Measurements from ENCODE around the gene RFC2. TPM values are rescaled to one million over a fixed set of nuclear protein-coding genes. Genes with fewer than 3 reads are reported as not detected.

RFC2 gene
- total RNA-seq, 1 donor from 2014 or later = 16.8 TPM

DNA sequence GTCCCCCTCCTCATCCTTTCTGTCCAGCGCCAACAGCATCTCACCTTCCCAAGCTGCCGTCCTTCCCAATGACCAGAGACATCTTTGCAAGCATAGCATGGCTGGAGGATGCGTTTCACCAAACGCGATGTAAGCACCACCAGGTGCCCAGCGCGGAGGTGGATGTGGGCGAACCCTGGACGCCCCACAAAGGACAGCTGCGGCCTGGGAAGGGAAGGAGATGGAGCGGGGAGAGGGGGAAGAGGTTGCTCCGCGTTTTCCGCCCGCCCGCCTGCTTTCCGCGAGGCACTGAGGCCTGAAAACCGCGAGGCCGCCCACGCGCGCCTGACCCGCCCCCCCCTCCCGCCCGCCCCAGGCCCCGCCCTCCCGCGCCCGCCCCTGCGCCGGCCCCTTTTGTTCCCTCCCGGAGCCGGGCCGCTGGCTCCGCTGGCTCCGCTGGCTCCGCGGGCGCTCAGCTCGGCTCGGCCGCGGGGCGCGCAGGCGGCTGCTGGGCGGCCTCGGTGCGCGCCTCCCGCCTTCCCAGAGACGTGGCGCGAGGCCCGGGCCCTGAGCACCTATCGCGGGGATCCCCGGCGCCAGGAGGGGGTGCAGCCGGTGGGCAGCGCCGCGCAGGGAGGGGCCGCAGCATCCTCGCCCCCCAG is 34.9 kb upstream of the RFC2 start, which contains the start of gene CLIP2:
Gene CLIP2 (plus strand): TSS at position 390 of the 641 bp plus-strand sequence. CDS start 28,140 bp downstream, outside the sequence.
- peaks cover 26% of the 10 kb centered on the region for H3K4me1 Mint-ChIP-seq (ENCODE audit: low read depth, unreplicated experiment)
- no peak for TF ChIP-seq CTCF (IDR thresholded peaks at IDR 0.05; ENCODE audit: partially characterized antibody, unreplicated experiment)
- H3K9me3 Mint-ChIP-seq (ENCODE audit: unreplicated experiment) = peaks cover 15% of the 10 kb centered on the region
- H3K27me3 Mint-ChIP-seq (ENCODE audit: unreplicated experiment) = peaks cover 16% of the 10 kb centered on the region
- H3K4me3 Mint-ChIP-seq (ENCODE audit: unreplicated experiment) = peak within 1 kb of the TSS; percentile 91
- no peaks in the 10 kb centered on the region for H3K36me3 Mint-ChIP-seq (ENCODE audit: unreplicated experiment)
- DNase-seq = peak; percentile 87
- H3K27ac Mint-ChIP-seq (ENCODE audit: unreplicated experiment) = peak within 1 kb of the TSS; percentile 94

GRCh38 chr7:74288034-74288881 is 34.1 kb upstream of the RFC2 start:
- H3K36me3 Mint-ChIP-seq (ENCODE audit: unreplicated experiment) = no peaks in the 10 kb centered on the region
- H3K27me3 Mint-ChIP-seq (ENCODE audit: unreplicated experiment) = peaks cover 20% of the 10 kb centered on the region
- peak overlapping the region; percentile 91 for H3K4me3 Mint-ChIP-seq (ENCODE audit: unreplicated experiment)
- H3K9me3 Mint-ChIP-seq (ENCODE audit: unreplicated experiment) = peaks cover 13% of the 10 kb centered on the region
- no peak for DNase-seq
- H3K4me1 Mint-ChIP-seq (ENCODE audit: low read depth, unreplicated experiment) = peaks cover 22% of the 10 kb centered on the region
- TF ChIP-seq CTCF (IDR thresholded peaks at IDR 0.05; ENCODE audit: partially characterized antibody, unreplicated experiment) = no peak
- H3K27ac Mint-ChIP-seq (ENCODE audit: unreplicated experiment) = peak overlapping the region; percentile 94

- Mint-ChIP-seq H3K27me3 (ENCODE audit: unreplicated experiment) (peaks cover 18% of the 10 kb centered on the region), H3K9me3 (ENCODE audit: unreplicated experiment) (peaks cover 13% of the 10 kb centered on the region), H3K36me3 (ENCODE audit: unreplicated experiment) (no peaks in the 10 kb centered on the region), H3K4me3 (ENCODE audit: unreplicated experiment) (no peak overlapping the region), H3K4me1 (ENCODE audit: low read depth, unreplicated experiment) (peaks cover 20% of the 10 kb centered on the region), H3K27ac (ENCODE audit: unreplicated experiment) (peak overlapping the region; percentile 48)
- no peak for DNase-seq
- no peak for TF ChIP-seq CTCF (IDR thresholded peaks at IDR 0.05; ENCODE audit: partially characterized antibody, unreplicated experiment)
Observed at GRCh38 chr7:74287303-74288033, 33.3 kb upstream of the RFC2 start.

- peaks cover 15% of the 10 kb centered on the region for H3K4me1 Mint-ChIP-seq (ENCODE audit: low read depth, unreplicated experiment)
- no peaks in the 10 kb centered on the region for H3K36me3 Mint-ChIP-seq (ENCODE audit: unreplicated experiment)
- peaks cover 10% of the 10 kb centered on the region for H3K9me3 Mint-ChIP-seq (ENCODE audit: unreplicated experiment)
- no peak for DNase-seq
- peaks cover 18% of the 10 kb centered on the region for H3K27me3 Mint-ChIP-seq (ENCODE audit: unreplicated experiment)
- no peak for TF ChIP-seq CTCF (IDR thresholded peaks at IDR 0.05; ENCODE audit: partially characterized antibody, unreplicated experiment)
- H3K4me3 Mint-ChIP-seq (ENCODE audit: unreplicated experiment) = no peak overlapping the region
- H3K27ac Mint-ChIP-seq (ENCODE audit: unreplicated experiment) = no peak overlapping the region
Observed at GRCh38 chr7:74286131-74286530, 31.9 kb upstream of the RFC2 start.

Measured in glutamatergic neuron (in vitro differentiated cells).